GM12878 (cell line): Measurements from ENCODE around the gene AGRN. TPM values are rescaled to one million over a fixed set of nuclear protein-coding genes. Genes with fewer than 3 reads are reported as not detected.

Experiments used
- ATAC-seq: fragments of 200-7000 bp; cut with Tn5 transposase; 3 replicates; pipeline ENCODE4 v1.9.1; 2020; ENCODE audit warnings: mild to moderate bottlenecking, moderate library complexity
- BruUV-seq: library from RNA; stranded (reverse); fragments of 400-500 nt; replicated peaks from 2 replicates; lab custom pipeline; 2021; lab: Mats Ljungman, UMichigan
- CTCF ChIA-PET: fragments of 300-600 bp; sonication (Branson Sonifier 250); formaldehyde crosslinking; extraction: SDS; loops from one replicate; lab custom pipeline; 2021; ENCODE audit warnings: inconsistent platforms; lab: Yijun Ruan, JAX
- POLR2A ChIA-PET: fragments of 350-600 bp; formaldehyde crosslinking; extraction: SDS; loops from one replicate; lab custom pipeline; 2021; ENCODE audit warnings: inconsistent platforms; lab: Charles Lee
- RAD21 ChIA-PET: fragments of 300-600 bp; sonication (Branson Sonifier 250); formaldehyde crosslinking; loops from one replicate; lab custom pipeline; 2023; ENCODE audit warnings: antibody characterized with exemption; ENCODE audit not compliant: unreplicated experiment; lab: Charles Lee
- SMC1A ChIA-PET: fragments of 300-600 bp; sonication (Branson Sonifier 250); formaldehyde crosslinking; loops from one replicate; lab custom pipeline; 2023; ENCODE audit not compliant: unreplicated experiment, uncharacterized antibody; lab: Charles Lee
- DNase-seq: peaks from one replicate; pipeline ENCODE4 v3.0.0-alpha.2; 2011; ENCODE audit warnings: low read depth, low spot score
- FAIRE-seq: peaks from 3 replicates; lab custom pipeline; 2011; peaks lifted over from hg19 to GRCh38; lab: Jason Lieb, UNC
- H2AFZ ChIP-seq: 2 replicates; pipeline ENCODE4 v1.6.0; 2011; ENCODE audit warnings: low read depth, low read length, control low read depth; ENCODE audit not compliant: control insufficient read depth
- H3K27ac ChIP-seq: 2 replicates; pipeline ENCODE4 v1.5.1; 2011; ENCODE audit warnings: control low read depth; ENCODE audit not compliant: control insufficient read depth, insufficient read depth
- H3K27me3 ChIP-seq, 2 experiments: replicated peaks in 1 of 2; 2 replicates each; pipeline versions ENCODE4 v1.6.0 to v1.6.1; 2011; ENCODE audit warnings: low read length in 1 of 2; ENCODE audit not compliant: control insufficient read depth in 2 of 2, insufficient read depth in 2 of 2
- H3K36me3 ChIP-seq, 2 experiments: 2 replicates each; pipeline ENCODE4 v1.5.1; 2011; ENCODE audit warnings: low read length in 1 of 2; ENCODE audit not compliant: control insufficient read depth in 2 of 2, insufficient read depth in 2 of 2
- H3K4me1 ChIP-seq: 2 replicates; pipeline ENCODE4 v1.6.1; 2011; ENCODE audit warnings: mild to moderate bottlenecking, low read length, moderate library complexity, mixed read lengths; ENCODE audit not compliant: control insufficient read depth, insufficient read depth
- H3K4me2 ChIP-seq: 2 replicates; pipeline ENCODE4 v1.6.0; 2011; ENCODE audit warnings: control low read depth; ENCODE audit not compliant: control insufficient read depth, insufficient read depth
- H3K4me3 ChIP-seq: fragments of 200-600 bp; sonication (generic); 2 replicates; pipeline ENCODE4 v1.5.1; 2016
- H3K79me2 ChIP-seq: 2 replicates; pipeline ENCODE4 v1.6.0; 2011; ENCODE audit warnings: low read length; ENCODE audit not compliant: control insufficient read depth, insufficient read depth
- H3K9ac ChIP-seq: 2 replicates; pipeline ENCODE4 v1.8.0; 2011; ENCODE audit warnings: low read length, control low read depth, mixed read lengths; ENCODE audit not compliant: control insufficient read depth, insufficient read depth
- H3K9me3 ChIP-seq: replicated peaks from 3 replicates; pipeline ENCODE4 v1.5.1; 2011; ENCODE audit warnings: mild to moderate bottlenecking, low read length; ENCODE audit not compliant: control insufficient read depth, insufficient read depth
- H4K20me1 ChIP-seq: 2 replicates; pipeline ENCODE4 v1.6.0; 2011; ENCODE audit not compliant: control insufficient read depth, insufficient read depth
- BHLHE40 ChIP-seq, 2 experiments: fragments of 450-650 bp in 1 of 2; IDR thresholded peaks; 2 replicates each; pipeline ENCODE4 v1.6.1; 2011 to 2017; ENCODE audit warnings: low read depth in 2 of 2, borderline replicate concordance in 1 of 2, improper control_type of control experiment in 1 of 2, low read length in 1 of 2, mild to moderate bottlenecking in 1 of 2
- CHD4 ChIP-seq: fragments of 200-600 bp; sonication (generic); IDR thresholded peaks from 2 replicates; pipeline ENCODE4 v1.6.1; 2016; ENCODE audit warnings: mild to moderate bottlenecking
- E2F4 ChIP-seq: IDR thresholded peaks from 2 replicates; pipeline ENCODE4 v1.6.1; 2012; ENCODE audit warnings: low read depth, low read length, improper control_type of control experiment
- JUND ChIP-seq: IDR thresholded peaks from 2 replicates; pipeline ENCODE4 v1.6.1; 2012; ENCODE audit warnings: low read depth, mild to moderate bottlenecking, low read length, improper control_type of control experiment, moderate library complexity
- TBL1XR1 ChIP-seq: IDR thresholded peaks from 2 replicates; pipeline ENCODE4 v1.6.1; 2012; ENCODE audit warnings: low read depth, low read length, improper control_type of control experiment
- ZBTB33 ChIP-seq: fragments of 450-650 bp; IDR thresholded peaks from 2 replicates; pipeline ENCODE4 v1.6.1; 2017; ENCODE audit warnings: mild to moderate bottlenecking
- WGBS: methylation state at CpG from one replicate; pipeline ENCODE4 v1.1.6; 2016; ENCODE audit warnings: low lambda C conversion rate; ENCODE audit not compliant: insufficient replicate concordance, insufficient coverage; ENCODE audit errors: missing lambda C conversion rate; 5-methylcytosine and 5-hydroxymethylcytosine counted together
- in situ Hi-C: fragments of 300-500 bp; cut with MboI; formaldehyde crosslinking; loops from 9 replicates; pipeline ENCODE4 v1.14.3; 2018; ENCODE audit warnings: mixed read lengths
- intact Hi-C: fragments of 100-400 bp; cut with micrococcal nuclease; formaldehyde crosslinking; loops from one replicate; pipeline ENCODE4 v1.14.2; 2022; ENCODE audit not compliant: unreplicated experiment
- polyA plus RNA-seq, 11 experiments: library from polyadenylated mRNA; depleted of rRNA in 4 of 11; unstranded in 6 of 11; stranded (reverse) in 5 of 11; fragments of >200 nt; fragmentation: Nextera tagmentation in 4 of 11; fragmentation: Illumina TruSeq in 1 of 11; extraction: Ambion mirVana in 4 of 11; extraction: Trizol in 1 of 11; gene quantifications; 1 replicate in 1 of 11; 2 replicates in 10 of 11; pipeline versions ENCODE4 v1.2.1 to v1.2.3, GENCODE V29; 2011 to 2016; ENCODE audit warnings: inconsistent platforms in 2 of 11, missing spikeins in 2 of 11, low read depth in 1 of 11
- total RNA-seq, 4 experiments: library from RNA; depleted of rRNA in 3 of 4; stranded (reverse); fragments of >200 nt in 3 of 4; fragmentation: Illumina TruSeq in 1 of 4; extraction: Trizol in 1 of 4; gene quantifications; 2 replicates each; pipeline versions ENCODE4 v1.2.1 to v1.2.3, GENCODE V29; 2013 to 2021
- TF ChIP-seq, protein P1 (sequence below): IDR thresholded peaks from 2 replicates; pipeline ENCODE4 v1.6.1; 2012; ENCODE audit warnings: mild to moderate bottlenecking, low read depth, low read length

Gene AGRN
- total and polyA plus RNA-seq, 10 of the 15 experiments (the other 5 are each of a cell fraction or from before 2014, with no cell fraction given) = 0.02 to 41.8 (median 4.1) TPM

DNA sequence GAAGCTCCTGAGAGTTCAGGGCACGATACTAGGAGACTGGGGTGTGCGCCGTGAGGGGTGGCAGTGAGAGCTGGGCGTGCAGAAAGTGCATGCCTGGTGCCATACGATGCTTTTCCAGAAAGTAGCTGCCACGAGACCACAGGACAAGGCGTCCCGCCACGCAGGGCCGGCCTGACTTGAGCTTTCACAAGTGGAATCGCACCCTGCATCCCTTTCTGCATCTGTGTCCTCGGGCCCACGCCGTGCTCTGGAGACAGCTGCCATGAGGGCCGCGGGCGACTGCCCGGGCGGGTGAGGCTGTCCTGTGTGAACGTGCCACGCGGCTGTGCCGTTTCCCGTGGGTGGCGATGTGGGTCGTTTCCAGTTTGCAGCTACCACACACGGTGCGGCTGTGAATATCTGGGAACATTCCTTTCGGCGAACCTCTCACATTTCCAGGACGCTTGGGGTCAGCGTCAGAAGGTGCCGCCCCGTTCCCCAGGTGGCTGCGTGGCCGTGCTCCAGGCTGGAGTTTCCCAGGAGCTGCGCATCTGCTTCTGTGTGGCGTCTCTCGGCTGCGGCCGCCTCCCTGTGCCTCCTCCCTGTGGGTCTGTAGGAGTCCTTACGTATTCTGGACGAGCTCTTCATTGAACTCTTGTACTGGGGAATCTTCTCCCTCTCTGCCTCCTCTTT, 37.0 kb upstream of the AGRN start:
- H3K27ac ChIP-seq = no peak overlapping the region
- H3K79me2 ChIP-seq = no peaks in the 10 kb centered on the region
- no peak for DNase-seq
- no peaks in the 10 kb centered on the region for H3K27me3 ChIP-seq
- RAD21 ChIA-PET = interaction anchor here (0.6 to 2.2 kb wide), 10 partner anchors 19 to 308 kb away, joined by 3 to 16 read pairs (median 3); partner anchors contain the start of genes C1orf159 and ISG15
- TF ChIP-seq, protein P1, sequence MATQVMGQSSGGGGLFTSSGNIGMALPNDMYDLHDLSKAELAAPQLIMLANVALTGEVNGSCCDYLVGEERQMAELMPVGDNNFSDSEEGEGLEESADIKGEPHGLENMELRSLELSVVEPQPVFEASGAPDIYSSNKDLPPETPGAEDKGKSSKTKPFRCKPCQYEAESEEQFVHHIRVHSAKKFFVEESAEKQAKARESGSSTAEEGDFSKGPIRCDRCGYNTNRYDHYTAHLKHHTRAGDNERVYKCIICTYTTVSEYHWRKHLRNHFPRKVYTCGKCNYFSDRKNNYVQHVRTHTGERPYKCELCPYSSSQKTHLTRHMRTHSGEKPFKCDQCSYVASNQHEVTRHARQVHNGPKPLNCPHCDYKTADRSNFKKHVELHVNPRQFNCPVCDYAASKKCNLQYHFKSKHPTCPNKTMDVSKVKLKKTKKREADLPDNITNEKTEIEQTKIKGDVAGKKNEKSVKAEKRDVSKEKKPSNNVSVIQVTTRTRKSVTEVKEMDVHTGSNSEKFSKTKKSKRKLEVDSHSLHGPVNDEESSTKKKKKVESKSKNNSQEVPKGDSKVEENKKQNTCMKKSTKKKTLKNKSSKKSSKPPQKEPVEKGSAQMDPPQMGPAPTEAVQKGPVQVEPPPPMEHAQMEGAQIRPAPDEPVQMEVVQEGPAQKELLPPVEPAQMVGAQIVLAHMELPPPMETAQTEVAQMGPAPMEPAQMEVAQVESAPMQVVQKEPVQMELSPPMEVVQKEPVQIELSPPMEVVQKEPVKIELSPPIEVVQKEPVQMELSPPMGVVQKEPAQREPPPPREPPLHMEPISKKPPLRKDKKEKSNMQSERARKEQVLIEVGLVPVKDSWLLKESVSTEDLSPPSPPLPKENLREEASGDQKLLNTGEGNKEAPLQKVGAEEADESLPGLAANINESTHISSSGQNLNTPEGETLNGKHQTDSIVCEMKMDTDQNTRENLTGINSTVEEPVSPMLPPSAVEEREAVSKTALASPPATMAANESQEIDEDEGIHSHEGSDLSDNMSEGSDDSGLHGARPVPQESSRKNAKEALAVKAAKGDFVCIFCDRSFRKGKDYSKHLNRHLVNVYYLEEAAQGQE = no peak
- no peak for TF ChIP-seq CHD4
- TF ChIP-seq ZBTB33 = no peak
- TF ChIP-seq JUND = no peak
- TF ChIP-seq TBL1XR1 = no peak
- no peak for TF ChIP-seq BHLHE40 (IDR thresholded peaks at IDR 0.05; ENCODE audit: borderline replicate concordance in 1 of 2, low read depth in 2 of 2, low read length in 1 of 2)
- no peak for TF ChIP-seq E2F4
- H4K20me1 ChIP-seq = no peaks in the 10 kb centered on the region
- no peak for ATAC-seq
- in situ Hi-C loops (loop anchor here (5.0 kb wide), 1 partner anchor 79 kb away; no protein-coding TSS in a partner anchor), intact Hi-C loops (no loop called here)
- H3K9ac ChIP-seq = no peak overlapping the region
- H3K4me2 ChIP-seq = no peak overlapping the region
- no peak for FAIRE-seq
- CTCF ChIA-PET = interaction anchor here (0.7 to 8.0 kb wide), 8 partner anchors 10 to 309 kb away, joined by 3 to 71 read pairs (median 17); no protein-coding TSS in a partner anchor
- BruUV-seq = no TSS peak
- H3K4me1 ChIP-seq = no peaks in the 10 kb centered on the region
- 67% methylated on average over 38 of the region's 43 CpGs for WGBS
- SMC1A ChIA-PET = interaction anchor here (0.8 to 2.2 kb wide), 5 partner anchors 14 to 81 kb away, joined by 3 to 5 read pairs (median 4); partner anchors contain the start of gene PLEKHN1
- no peaks in the 10 kb centered on the region; the same call in 2 of the 3 replicates for H3K9me3 ChIP-seq
- POLR2A ChIA-PET = interaction anchor here (0.6 kb wide), 2 partner anchors 20 to 621 kb away, joined by 4 to 5 read pairs; no protein-coding TSS in a partner anchor
- no peak overlapping the region for H3K4me3 ChIP-seq
- H3K36me3 ChIP-seq = no peaks in the 10 kb centered on the region
- H2AFZ ChIP-seq = no peak overlapping the region
